Middle frontal gyrus (tissue), 1 donor: ENCODE measurements around the gene GBGT1.

Experiments
- DNase-seq: peaks from one replicate; pipeline ENCODE4 v3.0.0-alpha.2; 2015; ENCODE audit warnings: low spot score; ENCODE audit errors: extremely low spot score

The GBGT1 gene

DNA sequence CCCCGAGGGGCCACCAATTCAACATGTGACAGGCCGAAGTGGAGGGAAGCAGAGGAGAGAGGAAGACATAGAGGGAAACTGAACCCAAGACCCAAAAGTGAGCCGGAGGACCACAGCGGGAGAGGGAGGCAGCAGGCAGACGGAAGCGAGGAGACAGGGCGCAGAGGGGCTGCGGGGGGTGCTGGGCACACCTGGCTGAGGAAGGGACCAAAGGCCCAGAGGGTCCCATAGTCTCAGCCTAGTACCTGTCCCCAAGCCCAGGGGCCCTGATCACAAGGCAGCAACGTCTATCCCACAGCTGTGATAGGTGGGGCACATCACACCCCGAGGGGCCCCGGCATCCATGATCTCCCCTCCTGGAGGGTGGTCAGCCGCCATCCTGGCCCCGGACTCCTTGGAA lies 35.6 kb downstream of the GBGT1 start:
- no peak for DNase-seq

DNA sequence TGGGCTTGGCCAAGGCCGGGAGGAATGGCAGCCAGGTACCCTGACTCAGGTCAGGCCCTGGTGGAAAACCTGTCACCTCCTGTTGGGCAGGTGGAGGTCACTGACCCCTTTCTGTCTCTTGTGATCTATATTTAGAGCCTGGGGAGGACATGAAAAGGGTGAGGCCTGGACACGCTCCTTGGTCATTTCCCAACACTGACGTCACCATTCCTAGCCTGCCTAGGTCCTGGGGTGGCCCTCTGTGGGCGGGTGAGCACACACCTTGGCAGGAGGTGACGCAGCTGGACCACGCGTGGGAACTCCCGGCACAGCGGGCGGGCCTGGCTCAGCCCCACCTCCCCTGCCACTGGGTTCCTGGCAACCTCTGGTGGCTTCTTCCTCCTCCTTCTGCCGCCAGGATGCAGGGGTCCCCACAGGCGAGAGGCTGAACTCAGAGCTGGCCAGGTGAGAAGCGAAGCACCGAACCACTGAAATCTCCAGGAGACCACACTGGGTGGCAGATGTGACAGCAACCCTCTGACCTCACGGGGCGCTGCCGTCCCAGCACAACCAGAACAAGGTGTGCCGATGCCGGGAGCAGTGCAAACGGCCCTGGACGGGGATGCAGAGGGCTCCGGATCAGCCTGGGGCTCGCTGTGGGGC lies 36.3 kb downstream of the GBGT1 start:
- no peak for DNase-seq

DNA sequence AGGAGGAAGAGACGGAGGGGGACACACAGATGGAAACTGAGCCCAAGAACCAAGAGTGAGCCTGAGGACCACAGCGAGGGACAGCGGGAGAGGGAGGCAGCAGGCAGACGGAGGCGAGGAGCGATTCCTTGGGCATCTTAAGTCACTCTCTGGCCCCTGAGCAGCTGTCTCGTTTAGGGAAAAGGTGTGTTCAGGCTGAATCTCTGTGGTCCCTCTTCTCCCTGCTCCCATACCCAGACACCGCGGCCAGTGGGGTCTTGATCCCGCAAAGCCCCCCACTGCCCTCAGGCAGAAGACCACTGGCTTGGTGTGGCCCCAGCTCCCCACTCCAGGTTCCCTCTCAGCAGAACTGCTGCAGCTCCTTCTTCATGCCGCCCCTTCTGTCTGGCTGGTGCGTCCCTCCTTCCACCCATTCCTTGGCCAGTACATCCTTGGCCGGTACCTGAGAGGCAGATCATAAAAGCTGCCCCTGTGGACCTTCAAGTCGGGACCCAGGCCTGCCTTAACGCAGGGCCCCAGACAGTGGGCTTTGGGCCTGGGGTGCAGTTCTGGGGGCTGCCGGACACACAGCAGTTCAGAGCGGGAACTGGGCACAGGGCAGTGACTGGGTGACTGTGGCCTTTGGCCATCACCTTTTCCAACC lies 36.9 kb downstream of the GBGT1 start:
- no peak for DNase-seq

DNA sequence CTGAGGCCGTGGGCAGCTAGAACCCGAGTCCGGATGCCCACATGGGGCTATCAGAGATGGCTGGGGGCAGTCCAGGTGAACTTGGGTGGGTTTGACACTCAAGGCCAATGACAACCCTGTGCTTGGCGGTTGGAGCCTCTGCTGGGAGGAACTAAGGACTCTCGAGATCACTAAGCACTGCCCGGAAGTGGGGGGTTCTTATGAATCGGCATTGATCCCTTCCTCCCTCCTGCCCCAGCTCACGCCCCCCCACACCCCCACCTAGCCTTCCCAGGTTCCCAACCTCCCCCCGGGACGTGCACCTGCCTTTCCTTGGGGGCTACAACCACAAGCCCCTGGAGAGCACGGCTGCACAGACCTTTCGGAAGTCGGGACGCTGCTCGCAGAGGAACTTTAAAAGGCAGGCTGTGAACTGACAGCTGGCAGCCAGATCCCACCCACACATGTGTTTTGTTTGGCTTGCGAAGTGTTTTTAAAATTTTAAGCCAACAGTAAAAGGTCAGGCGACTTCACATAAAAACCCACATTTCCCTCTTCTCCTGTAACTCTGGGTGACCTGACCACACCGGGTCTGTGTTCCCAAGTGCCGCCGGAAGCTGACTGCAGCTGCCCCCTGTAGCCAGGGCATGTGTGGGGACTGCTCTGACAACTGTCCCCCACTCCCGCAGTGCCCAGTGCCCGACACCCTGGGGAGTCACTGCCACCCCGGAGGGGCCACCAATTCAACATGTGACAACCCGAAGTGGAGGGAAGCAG lies 37.6 kb downstream of the GBGT1 start:
- DNase-seq = no peak

DNA sequence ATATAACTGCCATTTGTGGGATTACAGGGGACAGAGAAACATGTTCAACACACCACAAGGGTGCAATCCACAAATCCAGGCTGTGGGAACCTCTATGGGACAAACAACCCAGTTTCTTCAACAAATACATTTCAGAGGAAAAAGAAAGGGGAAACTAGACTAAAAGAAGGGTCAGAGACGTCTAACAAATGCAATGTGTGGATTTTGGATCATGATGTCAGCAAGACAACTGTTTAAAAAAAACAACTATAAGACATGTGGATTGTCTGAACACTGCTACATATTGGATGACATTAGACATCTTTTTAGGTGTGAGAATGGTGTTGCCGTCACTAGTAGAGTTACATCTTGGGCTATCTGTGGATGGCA lies 38.8 kb downstream of the GBGT1 start:
- no peak for DNase-seq

DNA sequence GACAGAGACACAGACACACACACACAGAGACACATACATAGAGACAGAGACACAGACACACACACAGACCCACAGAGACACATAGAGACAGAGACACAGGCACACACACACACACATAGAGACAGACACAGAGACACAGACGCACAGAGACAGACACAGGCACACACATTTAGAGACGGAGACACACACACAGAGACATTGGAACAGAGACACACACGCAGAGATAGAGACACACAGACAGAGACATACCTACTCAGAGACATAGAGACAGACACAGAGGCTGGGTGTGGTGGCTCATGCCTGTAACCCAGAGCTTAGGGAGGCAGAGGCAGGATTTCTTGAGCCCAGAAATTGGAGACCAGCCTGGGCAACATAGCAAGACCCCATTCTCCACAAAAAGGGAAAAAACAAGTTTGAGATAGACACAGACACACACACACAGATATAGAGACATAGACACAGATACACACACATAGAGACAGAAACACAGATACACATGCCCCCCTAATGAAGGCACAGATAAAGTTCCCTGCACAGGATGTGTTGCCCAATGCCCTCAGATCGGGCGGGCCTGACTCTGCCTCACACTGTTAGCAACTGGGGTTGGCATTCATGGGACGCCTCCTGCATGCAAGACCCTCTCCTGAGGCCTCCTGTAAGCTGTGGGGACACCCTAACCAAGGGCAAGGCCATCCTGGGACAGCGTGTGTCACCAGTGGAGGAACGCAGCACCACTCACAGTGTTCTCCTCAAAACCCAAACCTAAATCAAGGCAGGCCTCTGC lies 39.4 kb downstream of the GBGT1 start:
- DNase-seq = no peak

DNA sequence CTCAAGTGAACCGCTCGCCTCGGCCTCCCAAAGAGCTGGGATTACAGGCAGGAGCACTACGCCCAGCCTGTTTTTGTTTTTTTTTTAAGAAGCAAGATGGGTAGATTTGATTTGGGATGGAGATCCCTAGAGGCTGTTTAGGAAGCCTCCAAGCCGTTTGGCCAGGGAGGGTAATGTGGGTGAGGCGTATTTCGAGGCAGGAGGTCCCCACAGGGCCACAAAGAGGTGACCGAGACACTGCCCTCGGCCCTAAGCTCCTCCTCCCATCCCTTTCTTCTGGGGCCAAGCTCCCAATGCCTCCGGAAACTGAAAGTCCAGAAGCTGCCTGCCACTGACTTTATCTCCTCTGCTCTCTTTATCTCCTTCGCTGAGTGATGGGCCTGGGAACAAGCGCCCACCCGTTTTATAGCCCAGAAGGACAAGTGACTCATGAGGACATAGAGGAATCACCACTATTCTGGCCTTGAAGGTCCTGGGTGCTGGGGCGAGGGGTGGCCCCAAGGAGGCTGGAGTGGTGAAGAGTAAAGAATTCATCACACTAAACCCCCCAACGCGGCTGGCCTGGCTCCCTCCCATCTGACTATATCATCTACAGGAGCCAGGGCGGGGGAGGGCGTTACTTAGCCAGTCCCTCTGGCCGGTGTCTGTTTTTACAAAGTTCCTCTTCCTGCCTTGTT lies 40.6 kb downstream of the GBGT1 start:
- DNase-seq = no peak

DNA sequence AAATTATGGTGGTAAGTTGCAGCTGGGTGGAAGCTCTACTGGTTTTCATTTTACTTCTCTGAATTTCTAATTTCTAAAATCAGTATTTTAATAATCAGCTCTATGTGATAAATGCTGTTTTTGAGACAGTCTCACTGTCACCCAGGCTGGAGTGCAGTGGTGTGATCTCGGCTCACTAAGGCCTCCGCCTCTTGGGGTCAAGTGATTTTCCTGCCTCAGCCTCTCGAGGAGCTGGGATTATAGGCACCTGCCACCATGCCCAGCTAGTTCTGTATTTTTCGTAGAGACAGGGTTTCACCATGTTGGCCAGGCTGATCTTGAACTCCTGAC lies 41.1 kb downstream of the GBGT1 start:
- no peak for DNase-seq

DNA sequence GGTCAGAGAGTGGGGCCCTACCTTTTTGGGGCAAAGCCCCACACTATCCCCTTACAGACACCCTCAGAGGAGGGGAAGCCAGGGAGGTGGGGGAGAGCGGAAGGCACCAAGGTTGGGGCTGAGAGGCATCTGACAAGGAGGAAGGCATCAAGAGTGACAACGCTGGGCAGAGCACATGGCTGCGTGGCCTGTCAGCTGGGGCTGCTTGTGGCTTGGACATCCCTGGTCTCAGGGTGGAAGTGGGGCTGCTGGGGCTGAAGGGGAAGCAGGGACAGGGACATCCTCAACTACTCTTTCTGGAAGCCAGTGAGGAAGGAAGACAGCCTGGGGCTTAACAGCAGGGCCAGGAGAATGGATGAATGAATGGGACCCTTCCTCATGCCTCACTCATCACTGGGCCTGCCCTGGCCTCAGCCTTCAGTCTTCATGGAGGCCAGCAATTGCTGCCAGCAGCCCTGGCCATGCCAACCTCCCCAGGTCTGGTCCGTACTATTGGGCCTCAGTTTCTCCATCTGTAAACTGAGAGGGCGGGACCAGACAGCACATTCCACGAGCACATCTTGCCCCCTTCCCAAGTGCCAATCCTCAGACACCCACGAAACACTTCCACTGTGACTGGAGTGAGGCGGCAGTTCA lies 41.7 kb downstream of the GBGT1 start:
- no peak for DNase-seq

DNA sequence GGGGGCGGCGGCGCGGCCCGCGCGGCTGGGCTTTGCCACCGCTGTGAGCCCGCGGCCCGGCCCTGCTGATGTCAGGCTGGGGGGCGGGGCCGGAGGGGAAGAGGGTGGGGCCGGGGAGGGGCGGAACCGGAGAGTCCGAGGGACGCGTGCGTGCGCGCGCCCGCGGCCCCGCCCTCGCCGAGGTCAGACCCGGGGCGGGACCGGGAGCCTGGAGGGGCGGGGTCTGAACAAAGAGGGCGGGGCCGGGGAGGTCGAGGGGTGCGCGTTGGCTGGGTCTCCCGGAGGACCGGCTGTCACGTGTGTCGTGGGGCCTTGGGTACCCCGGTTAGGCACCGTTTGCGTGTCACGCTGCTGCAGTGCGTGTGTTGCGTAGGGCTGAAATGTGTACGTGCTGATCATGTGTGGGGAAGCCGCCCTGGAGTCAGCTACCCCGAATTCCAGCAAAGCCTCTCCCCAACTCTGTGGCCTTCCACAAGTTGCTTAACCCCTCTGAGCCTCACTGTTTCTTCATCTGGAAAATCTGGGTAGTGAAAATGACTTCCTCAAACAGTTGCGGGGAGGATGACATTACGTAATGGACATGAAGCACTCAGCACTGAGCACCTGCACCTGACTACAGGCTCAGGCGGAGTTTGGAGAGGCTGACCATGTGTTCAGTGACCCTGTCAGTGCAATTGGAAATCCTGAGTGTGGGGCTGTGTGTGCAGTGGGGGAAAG lies 42.4 kb downstream of the GBGT1 start, which contains the start of gene RALGDS:
TSS of gene RALGDS (minus strand) at position 43 of the 717 bp plus-strand sequence. CDS start 86 bp downstream, outside the sequence.
- peak; percentile 84 for DNase-seq

DNA sequence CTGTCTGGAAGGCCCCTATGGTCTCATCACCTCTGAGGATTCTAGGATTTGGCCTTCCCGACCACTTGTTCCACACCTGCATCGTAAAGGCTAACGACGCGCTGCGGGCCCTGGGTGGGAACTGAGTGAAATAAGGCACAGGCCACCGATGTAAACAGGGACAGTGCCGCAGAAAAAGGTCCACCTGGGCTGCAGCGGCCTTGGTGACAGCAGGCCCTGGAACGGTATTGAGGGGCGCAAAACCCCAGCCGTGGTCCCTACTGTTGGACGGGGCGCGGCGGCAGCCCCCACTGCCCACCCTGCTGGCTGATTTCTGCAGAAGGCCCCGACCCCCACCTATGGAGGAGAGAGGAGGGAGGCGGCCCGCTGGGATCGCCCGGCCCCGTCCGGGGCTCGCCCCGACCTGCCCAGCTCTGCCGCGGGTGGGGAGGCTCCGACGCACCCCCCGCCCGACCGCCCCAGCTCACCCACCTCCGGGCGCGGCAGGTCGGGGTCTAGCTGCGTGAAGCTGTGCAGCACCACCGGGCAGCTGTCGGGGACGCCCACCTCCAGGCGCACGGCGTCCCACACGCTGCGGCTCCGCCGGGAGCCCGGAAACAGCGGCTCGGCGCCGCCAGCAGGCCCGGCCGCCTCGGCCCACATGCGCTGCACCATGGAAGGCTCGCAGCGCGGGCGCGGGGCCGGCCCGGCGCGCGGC lies 43.1 kb downstream of the GBGT1 start:
- no peak for DNase-seq

DNA sequence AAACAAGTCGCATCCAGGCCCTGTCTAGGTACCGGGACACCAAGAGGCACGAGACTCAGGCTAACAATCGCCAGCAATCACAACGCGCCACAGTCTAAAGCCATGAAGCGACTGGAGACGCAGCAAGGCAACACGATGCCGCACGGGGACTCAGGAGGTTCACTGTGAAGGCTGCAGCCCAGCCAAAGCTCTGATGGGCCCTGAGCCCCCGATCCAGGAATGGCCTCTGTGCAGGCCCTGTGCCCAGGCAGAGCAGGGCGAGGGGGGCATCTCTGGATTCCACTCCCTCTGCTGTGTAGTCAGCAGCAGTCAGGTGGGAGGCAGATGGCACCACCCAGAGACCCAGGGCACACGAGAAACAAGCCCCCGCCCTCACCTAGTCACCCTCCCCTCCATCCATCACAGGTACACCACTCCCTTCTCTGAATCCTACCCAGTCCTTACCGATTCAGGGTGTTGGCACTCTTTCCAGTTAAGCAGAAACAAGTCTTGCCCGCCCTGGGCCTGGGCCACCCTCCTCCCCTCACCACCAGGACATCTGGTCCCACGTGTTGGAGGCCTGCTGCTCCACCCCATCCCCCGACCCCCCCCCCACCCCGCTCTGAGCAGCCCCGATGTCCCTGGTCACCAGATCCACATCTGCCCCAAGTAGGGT lies 43.7 kb downstream of the GBGT1 start:
- no peak for DNase-seq

DNA sequence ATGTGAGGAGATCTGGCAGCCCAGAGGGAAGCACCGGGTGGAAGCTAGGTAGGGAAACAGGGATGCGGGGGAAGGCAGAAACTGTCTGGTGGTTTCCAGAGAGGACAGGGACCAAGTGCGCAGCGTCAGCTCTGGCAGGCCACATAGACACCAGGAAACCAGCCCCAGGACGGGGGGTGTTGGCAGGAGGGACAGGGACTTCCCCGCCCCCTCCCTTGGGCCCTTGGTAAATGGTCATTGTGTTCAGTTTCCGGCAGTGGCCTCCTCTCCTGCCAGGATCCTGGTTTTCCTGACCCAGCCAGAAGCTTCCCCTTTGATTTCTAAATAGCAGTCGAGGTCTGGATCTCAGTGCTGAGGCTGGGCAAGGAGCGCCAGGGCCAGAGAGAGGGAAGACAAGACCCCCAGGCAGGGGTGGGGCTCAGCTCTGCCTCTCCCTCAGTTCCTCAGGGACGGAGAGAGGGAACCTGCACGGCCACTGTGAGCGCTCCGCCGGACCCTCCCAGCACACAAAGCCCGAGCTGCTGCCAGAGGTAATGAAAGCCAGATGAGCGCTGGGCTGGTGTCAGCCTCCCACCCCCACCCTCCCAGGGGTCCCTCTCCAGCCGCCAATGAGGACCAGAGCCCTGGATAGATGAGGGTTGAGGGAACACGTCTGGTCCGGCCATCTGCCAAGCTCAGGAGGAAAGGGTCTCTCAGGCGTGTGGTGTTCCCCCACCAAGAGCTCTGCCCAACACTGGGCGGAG lies 44.4 kb downstream of the GBGT1 start:
- peak; percentile 56 for DNase-seq

DNA sequence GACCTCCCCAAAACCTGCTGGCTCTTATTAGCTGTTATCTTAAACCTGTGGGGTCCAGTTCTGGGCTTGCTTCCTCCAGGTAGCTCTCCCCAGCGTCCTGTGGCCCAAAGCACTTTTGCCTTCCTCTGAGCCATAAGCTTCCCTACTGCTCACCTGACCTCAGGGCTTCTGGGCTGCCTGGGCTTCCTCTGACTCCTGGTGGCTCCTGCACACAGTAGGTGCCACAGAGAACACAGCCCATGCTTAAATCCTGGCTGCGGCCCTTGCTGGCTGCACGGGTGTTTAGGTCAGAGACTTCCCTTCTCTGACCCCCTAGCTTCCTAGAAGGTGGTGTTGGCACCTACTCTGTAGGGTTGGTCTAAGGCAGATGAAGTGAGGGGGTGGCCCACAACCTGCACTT lies 45.1 kb downstream of the GBGT1 start:
- DNase-seq = no peak

DNA sequence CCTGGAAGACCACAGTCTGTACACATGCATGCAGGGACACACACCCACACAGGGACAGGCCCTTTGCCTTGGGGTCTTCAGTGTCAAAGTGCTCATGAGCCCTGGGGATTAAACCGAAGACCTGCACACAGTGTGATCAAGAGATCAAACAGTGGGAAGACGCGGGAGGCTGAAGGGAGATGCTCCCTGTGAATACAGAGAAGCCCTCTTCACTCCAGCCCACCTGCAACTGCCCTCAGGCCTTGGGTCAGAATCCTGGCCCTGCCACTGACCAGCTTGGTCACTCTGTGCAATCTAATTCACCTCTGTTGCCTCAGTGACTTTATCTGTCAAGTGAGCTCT lies 45.6 kb downstream of the GBGT1 start:
- no peak for DNase-seq

DNA sequence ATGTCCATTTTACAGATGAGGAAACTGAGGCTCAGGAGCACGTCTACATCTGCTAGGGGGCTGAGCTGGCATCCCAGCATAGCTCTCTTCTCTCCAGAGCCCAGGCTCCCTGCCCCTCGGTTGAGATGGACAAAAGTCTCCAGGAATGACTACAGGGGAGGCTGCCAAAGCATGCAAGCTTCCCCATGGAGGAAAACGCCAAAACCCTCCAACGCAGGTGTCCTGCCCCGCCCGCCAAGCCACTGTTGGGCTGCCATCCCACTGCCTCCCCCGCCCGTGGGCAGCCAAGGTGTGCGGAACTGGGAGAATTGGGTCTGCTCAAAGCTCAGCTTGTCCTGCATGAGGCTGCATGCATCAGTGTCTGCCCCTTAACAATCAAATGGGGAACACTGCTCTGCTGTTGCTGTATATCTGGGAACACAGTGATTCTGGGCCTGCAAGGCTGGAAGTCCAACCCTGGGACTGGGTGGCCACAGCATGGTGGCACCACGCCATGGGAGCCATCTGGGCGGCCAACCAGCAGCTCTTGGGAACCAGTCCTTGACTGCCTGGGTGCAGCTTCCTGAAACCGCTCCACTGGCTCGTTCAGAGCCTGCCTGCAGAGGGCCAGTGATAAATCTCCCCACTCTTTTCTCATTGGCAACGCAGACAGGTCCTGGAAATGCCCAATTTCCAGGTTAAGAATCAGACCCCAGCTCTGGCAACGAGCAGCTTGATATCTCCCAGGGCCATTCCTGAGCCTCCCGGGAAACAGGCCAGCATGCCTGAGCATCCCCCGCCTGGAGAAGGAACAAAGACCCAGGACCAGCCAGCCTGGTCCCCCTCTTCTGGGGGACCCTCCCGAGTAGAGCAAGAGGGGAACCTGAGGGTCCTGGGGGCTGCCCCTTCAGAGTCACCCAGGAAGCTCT lies 46.2 kb downstream of the GBGT1 start:
- DNase-seq = peak; percentile 73
